GM10266 (cell line): ENCODE data around the gene IRX2.

Experiments used
- DNase-seq: peaks from one replicate; pipeline ENCODE4 v3.0.0; 2012; ENCODE audit errors: extremely low spot score
- TF ChIP-seq, protein P1 (sequence below): IDR thresholded peaks from 2 replicates; pipeline ENCODE4 v1.5.1; 2012; ENCODE audit warnings: mild to moderate bottlenecking, low read depth; ENCODE audit not compliant: control insufficient read depth, insufficient read depth; ENCODE audit errors: missing control alignments

IRX2 gene

GRCh38 chr5:2746561-2747032 lies 4.9 kb downstream of the IRX2 start:
- DNase-seq: no peak
- TF ChIP-seq, protein P1, sequence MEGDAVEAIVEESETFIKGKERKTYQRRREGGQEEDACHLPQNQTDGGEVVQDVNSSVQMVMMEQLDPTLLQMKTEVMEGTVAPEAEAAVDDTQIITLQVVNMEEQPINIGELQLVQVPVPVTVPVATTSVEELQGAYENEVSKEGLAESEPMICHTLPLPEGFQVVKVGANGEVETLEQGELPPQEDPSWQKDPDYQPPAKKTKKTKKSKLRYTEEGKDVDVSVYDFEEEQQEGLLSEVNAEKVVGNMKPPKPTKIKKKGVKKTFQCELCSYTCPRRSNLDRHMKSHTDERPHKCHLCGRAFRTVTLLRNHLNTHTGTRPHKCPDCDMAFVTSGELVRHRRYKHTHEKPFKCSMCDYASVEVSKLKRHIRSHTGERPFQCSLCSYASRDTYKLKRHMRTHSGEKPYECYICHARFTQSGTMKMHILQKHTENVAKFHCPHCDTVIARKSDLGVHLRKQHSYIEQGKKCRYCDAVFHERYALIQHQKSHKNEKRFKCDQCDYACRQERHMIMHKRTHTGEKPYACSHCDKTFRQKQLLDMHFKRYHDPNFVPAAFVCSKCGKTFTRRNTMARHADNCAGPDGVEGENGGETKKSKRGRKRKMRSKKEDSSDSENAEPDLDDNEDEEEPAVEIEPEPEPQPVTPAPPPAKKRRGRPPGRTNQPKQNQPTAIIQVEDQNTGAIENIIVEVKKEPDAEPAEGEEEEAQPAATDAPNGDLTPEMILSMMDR: no peak

GRCh38 chr5:2744485-2744884 lies 7.0 kb downstream of the IRX2 start:
- TF ChIP-seq, protein P1: no peak
- no peak for DNase-seq

DNA sequence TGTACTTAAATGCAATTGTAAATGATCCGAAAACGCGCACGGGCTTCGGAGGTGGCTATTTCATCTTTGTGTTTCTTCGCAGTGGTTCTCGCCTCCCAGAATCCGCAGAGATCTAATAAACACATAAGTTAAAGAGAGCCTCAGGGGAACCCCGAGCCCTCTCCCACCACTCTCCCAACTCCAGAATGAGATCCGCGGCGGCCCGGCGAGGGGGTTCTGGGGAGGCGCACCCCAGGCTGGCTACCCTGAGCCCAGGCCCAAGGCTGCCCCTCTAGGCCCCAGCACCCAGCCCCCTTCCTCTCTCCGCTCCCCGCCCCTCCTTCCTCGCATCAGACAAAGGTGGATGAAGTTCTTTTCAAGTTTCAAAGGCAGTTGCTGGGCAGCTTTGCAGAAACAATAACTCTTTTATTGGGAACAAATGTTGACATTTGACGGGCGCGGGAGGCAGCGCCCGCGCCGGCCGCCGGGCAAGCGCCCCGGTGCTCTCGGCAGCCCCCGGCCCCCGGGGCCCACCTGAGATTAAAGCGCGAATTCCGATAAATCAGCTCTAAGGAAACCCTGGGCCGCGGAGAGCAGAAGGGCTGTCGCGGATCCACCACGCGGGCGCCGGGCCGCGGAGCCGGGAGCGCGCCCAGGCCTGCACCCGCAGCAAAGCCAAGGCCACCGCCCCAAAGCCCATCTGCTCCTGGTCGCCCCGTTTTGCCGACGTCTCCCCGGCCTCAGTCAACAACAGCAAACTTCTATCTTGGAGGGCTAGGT lies 8.4 kb downstream of the IRX2 start:
- DNase-seq: no peak

GRCh38 chr5:2741956-2742355 lies 9.5 kb downstream of the IRX2 start:
- no peak for DNase-seq
- TF ChIP-seq, protein P1: no peak

More for the DNA sequence above, 8.4 kb downstream of the IRX2 start:
- TF ChIP-seq, protein P1: no peak

DNA sequence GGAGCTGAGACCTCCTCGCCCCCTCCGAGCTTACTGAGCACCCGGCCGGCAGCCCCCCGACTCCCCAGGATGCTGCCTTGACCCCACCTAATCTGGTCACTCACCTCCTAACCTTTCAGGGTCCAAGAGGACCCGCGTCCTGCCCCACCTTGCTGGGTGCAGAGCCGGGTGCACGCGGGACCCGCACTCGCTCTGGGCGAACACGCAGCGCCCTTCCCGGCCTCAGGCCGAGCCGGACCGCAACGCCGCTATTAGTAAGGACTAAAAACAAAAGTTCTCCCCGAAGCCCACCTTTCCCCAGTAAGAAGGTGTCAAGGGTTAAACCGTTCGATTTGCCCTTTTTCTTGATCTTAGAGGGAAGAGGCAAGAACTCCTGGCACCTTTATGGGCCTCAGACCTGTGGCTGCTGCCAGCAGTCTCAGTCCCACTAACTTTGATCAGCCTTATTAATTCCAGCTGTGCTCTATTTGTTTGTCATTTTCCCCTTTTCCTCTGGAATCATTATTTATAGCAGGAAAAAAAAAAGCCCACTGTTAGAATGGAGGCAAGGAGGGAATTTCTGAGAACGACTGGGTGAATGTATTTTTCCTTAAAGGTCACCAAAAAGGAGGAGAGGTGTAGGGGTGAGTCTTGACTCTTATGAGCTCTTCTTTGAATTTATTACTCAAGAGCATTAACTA lies 10.5 kb downstream of the IRX2 start:
- TF ChIP-seq, protein P1: no peak

DNA sequence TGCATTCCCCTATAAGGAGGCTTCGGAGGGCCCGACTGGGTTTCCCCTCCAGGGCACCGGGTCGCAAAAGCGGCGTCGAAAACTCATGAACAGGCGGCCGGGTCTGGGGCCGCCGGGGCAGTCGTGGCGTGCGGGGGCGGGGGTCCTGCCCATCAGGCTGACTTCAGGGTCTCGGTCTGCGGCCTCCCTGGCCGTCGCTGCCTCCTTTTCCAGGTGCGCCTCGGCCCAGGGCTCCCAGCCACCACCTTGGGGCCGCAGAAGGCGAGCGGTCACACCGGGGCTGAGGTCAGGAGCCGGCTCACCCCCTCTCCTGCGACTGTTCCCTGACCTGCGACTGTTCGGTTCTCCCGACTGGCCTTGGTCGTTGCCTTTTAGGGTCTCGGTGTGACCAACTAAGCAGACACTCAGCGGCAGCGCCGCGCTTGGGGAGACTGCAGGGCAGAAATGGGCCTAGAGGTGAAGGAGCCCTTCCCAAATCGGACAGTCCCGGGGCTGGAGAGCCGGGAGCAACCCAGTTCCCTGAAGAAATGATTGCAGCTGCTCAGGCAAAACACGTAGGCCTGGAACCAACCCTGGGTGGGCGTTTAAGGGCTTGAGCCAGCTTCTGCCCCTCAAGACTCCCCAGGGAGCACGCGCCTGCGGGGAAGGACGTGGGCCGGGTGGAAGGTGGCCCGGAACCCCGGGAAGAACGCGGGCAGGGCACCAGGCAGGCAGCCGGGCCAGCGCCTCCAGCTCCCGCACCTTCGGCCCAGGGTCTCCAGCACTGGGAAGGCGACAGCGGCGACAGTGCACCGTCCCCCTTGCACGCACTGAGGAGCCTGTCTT lies 11.2 kb downstream of the IRX2 start:
- TF ChIP-seq, protein P1: no peak
- DNase-seq: no peak

More for the DNA sequence above, 10.5 kb downstream of the IRX2 start:
- DNase-seq: no peak
